ENCODE data around the gene CDKN2B-AS1.

Gene CDKN2B-AS1

DNA sequence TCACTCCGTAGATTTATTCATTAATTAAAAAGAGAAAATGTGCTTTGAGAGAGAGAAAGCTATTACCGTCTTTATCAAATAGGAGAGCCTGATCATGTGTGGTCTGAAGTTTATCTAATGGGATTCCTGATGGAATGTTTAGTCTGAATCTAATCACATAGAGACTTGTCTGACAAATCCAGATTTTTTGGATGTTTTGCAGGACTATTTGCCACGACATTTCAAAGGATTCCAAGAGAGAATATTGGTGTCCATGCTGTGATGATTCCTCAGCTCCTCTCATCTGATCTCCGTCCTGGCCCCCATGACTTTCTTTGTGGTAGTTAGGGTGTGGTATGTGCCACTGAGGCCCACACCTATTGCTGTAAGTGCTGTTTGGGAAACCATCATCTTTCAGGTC lies 34.6 kb downstream of the CDKN2B-AS1 start:
- Histone ChIP-seq H3K9me3 (ENCODE audit: insufficient read depth, low read depth, low read length) (peaks cover 1% of the 10 kb centered on the region), H2BK12ac (ENCODE audit: low read length) (peak overlapping the region; percentile 86), H3K36me3 (ENCODE audit: control insufficient read depth in 1 of 2, insufficient read depth in 2 of 2, low read length in 2 of 2) (no peaks in the 10 kb centered on the region), H3K27ac (ENCODE audit: low read depth, low read length) (no peak overlapping the region), H4K8ac (ENCODE audit: low read depth, low read length) (no peak overlapping the region), H3K79me2 (ENCODE audit: control insufficient read depth, insufficient read depth, low read length, poor library complexity) (no peaks in the 10 kb centered on the region), H3K9ac (ENCODE audit: low read length) (no peak overlapping the region), H3K23ac (ENCODE audit: low read length) (no peak overlapping the region), H3K4me1 (ENCODE audit: control insufficient read depth in 1 of 2, insufficient read depth in 2 of 2, low read length in 2 of 2) (peaks cover 0 to 2% of the 10 kb centered on the region in 2 experiments), H2BK5ac (ENCODE audit: low read depth, low read length, poor library complexity) (no peak overlapping the region), H3K14ac (ENCODE audit: low read length) (no peak overlapping the region), H2AFZ (ENCODE audit: insufficient read depth, low read length, poor library complexity) (no peak overlapping the region), H3K18ac (ENCODE audit: low read length) (no peak overlapping the region), H3K79me1 (ENCODE audit: low read length) (no peaks in the 10 kb centered on the region), H2BK120ac (ENCODE audit: insufficient read depth, low read length, poor library complexity) (peak overlapping the region; percentile 15), H4K91ac (ENCODE audit: low read depth, low read length) (peak overlapping the region; percentile 13), H4K12ac (ENCODE audit: low read depth, low read length) (no peak overlapping the region), H3K27me3 (ENCODE audit: insufficient read depth, low read length) (no peaks in the 10 kb centered on the region), H2AK5ac (ENCODE audit: low read length) (no peak overlapping the region), H3K4me3 (ENCODE audit: low read depth, low read length) (no peak overlapping the region), H3K4ac (ENCODE audit: low read depth, low read length) (no peak overlapping the region), H3K4me2 (ENCODE audit: low read length) (no peak overlapping the region)
- no CpG with 5 or more reads among the region's 4 CpGs for WGBS (ENCODE audit: extremely low coverage, insufficient coverage, insufficient read length)
- peak; percentile 35 to 80 for DNase-seq

DNA sequence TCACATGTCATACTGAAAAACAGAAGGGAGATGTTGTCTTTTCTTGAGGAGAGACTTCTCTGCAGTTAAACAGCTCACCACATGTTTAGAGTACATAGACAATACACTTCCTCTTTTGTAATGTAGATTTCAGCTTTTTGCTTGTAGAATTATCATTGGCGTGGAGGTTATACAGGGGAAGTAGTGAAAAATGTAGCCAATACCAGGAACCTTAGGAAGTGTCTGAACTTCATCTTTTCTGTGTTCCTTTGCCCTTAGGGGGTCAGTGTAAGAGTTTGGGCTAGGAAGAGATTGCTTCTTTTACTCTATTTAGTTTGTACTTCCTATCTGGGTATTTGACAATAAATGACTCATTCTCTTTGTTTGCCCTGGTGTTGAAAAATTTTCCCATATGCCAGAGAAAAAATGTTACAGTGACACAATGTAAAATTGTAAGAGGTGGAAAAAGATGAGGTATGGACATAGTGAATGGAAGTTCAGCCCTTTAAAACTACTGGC lies 35.6 kb downstream of the CDKN2B-AS1 start:
- Histone ChIP-seq H2BK12ac (ENCODE audit: low read length) (no peak overlapping the region), H3K4ac (ENCODE audit: low read depth, low read length) (no peak overlapping the region), H3K4me3 (ENCODE audit: low read depth, low read length) (no peak overlapping the region), H3K79me2 (ENCODE audit: control insufficient read depth, insufficient read depth, low read length, poor library complexity) (no peaks in the 10 kb centered on the region), H4K8ac (ENCODE audit: low read depth, low read length) (no peak overlapping the region), H3K4me2 (ENCODE audit: low read length) (no peak overlapping the region), H3K27ac (ENCODE audit: low read depth, low read length) (peak overlapping the region; percentile 21), H3K79me1 (ENCODE audit: low read length) (no peaks in the 10 kb centered on the region), H3K23ac (ENCODE audit: low read length) (no peak overlapping the region), H2BK120ac (ENCODE audit: insufficient read depth, low read length, poor library complexity) (no peak overlapping the region), H3K36me3 (ENCODE audit: control insufficient read depth in 1 of 2, insufficient read depth in 2 of 2, low read length in 2 of 2) (no peaks in the 10 kb centered on the region), H4K12ac (ENCODE audit: low read depth, low read length) (no peak overlapping the region), H3K18ac (ENCODE audit: low read length) (no peak overlapping the region), H4K91ac (ENCODE audit: low read depth, low read length) (no peak overlapping the region), H3K4me1 (ENCODE audit: control insufficient read depth in 1 of 2, insufficient read depth in 2 of 2, low read length in 2 of 2) (peaks cover 0 to 2% of the 10 kb centered on the region in 2 experiments), H3K14ac (ENCODE audit: low read length) (no peak overlapping the region), H2AK5ac (ENCODE audit: low read length) (no peak overlapping the region), H3K9ac (ENCODE audit: low read length) (no peak overlapping the region), H3K9me3 (ENCODE audit: insufficient read depth, low read depth, low read length) (no peaks in the 10 kb centered on the region), H2BK5ac (ENCODE audit: low read depth, low read length, poor library complexity) (no peak overlapping the region), H2AFZ (ENCODE audit: insufficient read depth, low read length, poor library complexity) (no peak overlapping the region), H3K27me3 (ENCODE audit: insufficient read depth, low read length) (no peaks in the 10 kb centered on the region)
- WGBS (ENCODE audit: extremely low coverage, insufficient coverage, insufficient read length), result no CpG with 5 or more reads among the region's 1 CpG
- DNase-seq, result peak; percentile 30 to 75

DNA sequence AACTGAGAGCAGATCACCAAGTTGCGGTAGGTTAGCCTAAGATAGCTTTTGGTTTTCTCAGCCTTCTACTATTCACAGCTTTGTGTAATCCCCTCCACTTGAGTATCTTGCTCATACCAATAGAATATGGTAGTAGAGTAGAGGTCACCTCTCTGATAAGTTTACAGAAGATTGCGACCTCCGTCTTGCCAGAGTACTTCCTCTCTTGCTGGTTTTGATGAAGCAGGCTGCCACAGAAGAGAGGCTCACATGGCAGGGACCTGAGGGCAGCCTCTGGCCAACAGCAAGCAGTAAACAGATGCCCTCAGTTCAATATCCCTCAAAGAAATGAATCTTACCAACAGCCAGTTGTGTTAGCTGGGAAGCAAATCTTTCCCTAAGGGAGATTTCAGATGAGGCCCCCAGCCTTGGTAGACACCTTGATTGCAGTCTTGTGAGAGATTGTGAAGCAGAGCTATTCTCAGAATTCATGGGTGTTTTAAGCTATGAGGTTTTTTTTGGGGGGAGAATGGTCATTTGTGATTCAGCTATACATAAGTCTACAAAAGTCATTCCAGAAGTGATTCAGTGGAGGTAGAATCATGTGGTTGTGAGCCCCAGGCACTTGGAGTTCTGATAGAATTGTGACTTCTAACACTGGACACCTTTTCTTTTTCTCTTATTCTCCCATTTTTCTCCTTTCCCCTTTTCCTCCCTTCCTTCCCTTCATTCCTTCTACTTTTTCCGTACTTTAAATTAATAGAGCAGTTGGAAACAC lies 37.2 kb downstream of the CDKN2B-AS1 start:
- Histone ChIP-seq H3K14ac (ENCODE audit: low read length) (no peak overlapping the region), H3K36me3 (ENCODE audit: control insufficient read depth in 1 of 2, insufficient read depth in 2 of 2, low read length in 2 of 2) (no peaks in the 10 kb centered on the region), H4K12ac (ENCODE audit: low read depth, low read length) (no peak overlapping the region), H2BK5ac (ENCODE audit: low read depth, low read length, poor library complexity) (no peak overlapping the region), H4K8ac (ENCODE audit: low read depth, low read length) (no peak overlapping the region), H3K4me3 (ENCODE audit: low read depth, low read length) (no peak overlapping the region), H3K27ac (ENCODE audit: low read depth, low read length) (no peak overlapping the region), H2AK5ac (ENCODE audit: low read length) (no peak overlapping the region), H3K4me1 (ENCODE audit: control insufficient read depth in 1 of 2, insufficient read depth in 2 of 2, low read length in 2 of 2) (peaks cover 0 to 3% of the 10 kb centered on the region in 2 experiments), H3K27me3 (ENCODE audit: insufficient read depth, low read length) (no peaks in the 10 kb centered on the region), H2AFZ (ENCODE audit: insufficient read depth, low read length, poor library complexity) (no peak overlapping the region), H3K23ac (ENCODE audit: low read length) (no peak overlapping the region), H3K79me2 (ENCODE audit: control insufficient read depth, insufficient read depth, low read length, poor library complexity) (no peaks in the 10 kb centered on the region), H2BK12ac (ENCODE audit: low read length) (no peak overlapping the region), H3K9ac (ENCODE audit: low read length) (no peak overlapping the region), H2BK120ac (ENCODE audit: insufficient read depth, low read length, poor library complexity) (no peak overlapping the region), H3K4ac (ENCODE audit: low read depth, low read length) (no peak overlapping the region), H4K91ac (ENCODE audit: low read depth, low read length) (no peak overlapping the region), H3K9me3 (ENCODE audit: insufficient read depth, low read depth, low read length) (no peaks in the 10 kb centered on the region), H3K4me2 (ENCODE audit: low read length) (no peak overlapping the region), H3K79me1 (ENCODE audit: low read length) (peaks cover 2% of the 10 kb centered on the region), H3K18ac (ENCODE audit: low read length) (no peak overlapping the region)
- no peak for DNase-seq
- whole genome bisulfite sequencing (ENCODE audit: extremely low coverage, insufficient coverage, insufficient read length), result 75% methylated on average over 1 of the region's 4 CpGs

DNA sequence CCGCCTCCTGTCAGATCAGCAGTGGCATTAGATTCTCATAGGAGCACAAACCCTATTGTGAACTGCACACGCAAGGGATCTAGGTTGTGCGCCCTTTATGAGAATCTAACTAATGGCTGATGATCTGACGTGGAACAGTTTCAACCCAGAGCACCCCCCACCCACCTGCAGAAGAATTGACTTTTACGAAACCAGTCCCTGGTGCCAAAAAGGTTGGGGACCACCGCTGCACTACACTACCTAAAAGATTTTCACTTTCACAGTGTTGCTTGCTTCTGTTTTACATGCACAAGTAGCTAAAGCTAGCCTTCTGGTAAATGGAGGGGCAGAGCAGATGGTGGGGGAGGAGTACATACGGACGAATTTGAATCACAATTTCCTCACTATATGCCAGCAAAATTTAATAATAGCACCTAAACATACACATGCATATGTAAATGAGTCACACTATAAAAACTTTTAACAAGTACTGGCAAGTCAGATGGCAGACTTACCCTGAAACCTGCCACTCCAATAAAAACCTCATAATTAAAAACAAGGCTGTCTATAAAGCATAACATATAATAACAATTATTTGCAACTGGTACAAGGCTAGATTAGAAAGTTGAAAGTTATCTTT lies 38.5 kb downstream of the CDKN2B-AS1 start:
- H3K9me3 ChIP-seq (ENCODE audit: insufficient read depth, low read depth, low read length), result no peaks in the 10 kb centered on the region
- no peak overlapping the region for H2BK12ac ChIP-seq (ENCODE audit: low read length)
- H2BK120ac ChIP-seq (ENCODE audit: insufficient read depth, low read length, poor library complexity), result no peak overlapping the region
- no peaks in the 10 kb centered on the region for H3K79me2 ChIP-seq (ENCODE audit: control insufficient read depth, insufficient read depth, low read length, poor library complexity)
- no peak overlapping the region for H4K8ac ChIP-seq (ENCODE audit: low read depth, low read length)
- WGBS (ENCODE audit: extremely low coverage, insufficient coverage, insufficient read length), result no CpG with 5 or more reads among the region's 8 CpGs
- H3K4me2 ChIP-seq (ENCODE audit: low read length), result no peak overlapping the region
- H3K27me3 ChIP-seq (ENCODE audit: insufficient read depth, low read length), result no peaks in the 10 kb centered on the region
- no peak overlapping the region for H4K12ac ChIP-seq (ENCODE audit: low read depth, low read length)
- H3K36me3 ChIP-seq (ENCODE audit: control insufficient read depth in 1 of 2, insufficient read depth in 2 of 2, low read length in 2 of 2), result no peaks in the 10 kb centered on the region
- no peak for DNase-seq
- no peak overlapping the region for H3K14ac ChIP-seq (ENCODE audit: low read length)
- H2AFZ ChIP-seq (ENCODE audit: insufficient read depth, low read length, poor library complexity), result no peak overlapping the region
- H2BK5ac ChIP-seq (ENCODE audit: low read depth, low read length, poor library complexity), result no peak overlapping the region
- H3K27ac ChIP-seq (ENCODE audit: low read depth, low read length), result no peak overlapping the region
- no peak overlapping the region for H3K23ac ChIP-seq (ENCODE audit: low read length)
- no peak overlapping the region for H2AK5ac ChIP-seq (ENCODE audit: low read length)
- no peak overlapping the region for H3K4ac ChIP-seq (ENCODE audit: low read depth, low read length)
- no peak overlapping the region for H3K18ac ChIP-seq (ENCODE audit: low read length)
- H3K4me1 ChIP-seq (ENCODE audit: control insufficient read depth in 1 of 2, insufficient read depth in 2 of 2, low read length in 2 of 2), result peaks cover 0 to 4% of the 10 kb centered on the region in 2 experiments
- no peak overlapping the region for H3K4me3 ChIP-seq (ENCODE audit: low read depth, low read length)
- H4K91ac ChIP-seq (ENCODE audit: low read depth, low read length), result no peak overlapping the region
- H3K9ac ChIP-seq (ENCODE audit: low read length), result no peak overlapping the region
- H3K79me1 ChIP-seq (ENCODE audit: low read length), result peaks cover 2% of the 10 kb centered on the region

Data from trophoblast cell (in vitro differentiated cells and primary cell).